GM12872 (cell line): ENCODE measurements around the gene SUCNR1.

Experiments used
- CTCF ChIP-seq: IDR thresholded peaks from 3 replicates; pipeline ENCODE4 v1.5.1; 2011; ENCODE audit warnings: low read depth, mild to moderate bottlenecking, low read length, moderate library complexity; ENCODE audit not compliant: insufficient read depth

SUCNR1 gene

GRCh38 chr3:151843275-151843674 lies 30.2 kb upstream of the SUCNR1 start:
- TF ChIP-seq CTCF: no peak

GRCh38 chr3:151845306-151845905 lies 28.0 kb upstream of the SUCNR1 start:
- TF ChIP-seq CTCF: no peak

GRCh38 chr3:151852074-151852811 lies 21.2 kb upstream of the SUCNR1 start:
- no peak for TF ChIP-seq CTCF

- TF ChIP-seq CTCF: no peak
Measured at GRCh38 chr3:151856118-151856517, 17.3 kb upstream of the SUCNR1 start.

DNA sequence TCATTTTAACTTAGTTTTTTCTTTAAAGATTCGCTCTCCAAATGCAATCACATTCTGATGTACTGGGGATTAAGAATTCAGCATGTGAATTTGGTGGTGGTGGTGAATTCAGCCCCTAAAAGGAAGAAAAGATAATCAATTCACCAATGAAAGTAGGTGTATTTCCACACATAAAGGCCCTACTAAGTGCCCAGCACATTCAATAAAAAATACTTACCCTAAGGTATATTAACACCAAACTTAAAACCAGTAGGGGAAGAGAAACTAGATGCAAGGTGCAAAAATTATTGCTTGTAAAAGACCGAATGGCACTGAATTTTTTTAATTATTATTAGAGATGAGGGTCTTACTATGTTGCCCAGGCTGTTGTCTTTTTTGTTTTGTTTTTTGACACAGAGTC lies 16.8 kb upstream of the SUCNR1 start:
- no peak for TF ChIP-seq CTCF

DNA sequence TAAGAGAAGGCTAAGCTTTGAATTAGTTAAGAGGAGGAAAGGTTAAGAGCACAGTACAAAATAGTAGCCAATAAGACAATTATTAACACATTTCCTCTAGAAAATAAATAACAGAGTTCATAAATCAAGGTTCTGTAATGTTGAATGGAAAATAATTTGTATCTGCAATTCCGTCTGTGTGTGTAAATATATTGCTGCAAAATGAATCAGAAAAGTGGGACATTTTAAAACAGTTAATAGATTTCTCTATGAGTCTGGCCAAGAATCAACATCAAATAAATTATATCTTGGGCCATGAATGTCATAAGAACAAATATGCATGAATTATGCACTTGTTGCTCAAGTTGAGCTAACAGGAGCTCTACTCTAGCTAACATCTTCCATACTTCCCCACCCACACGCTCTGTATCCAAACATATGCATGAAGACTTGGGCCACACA lies 14.2 kb upstream of the SUCNR1 start:
- no peak for TF ChIP-seq CTCF

- TF ChIP-seq CTCF: no peak
Measured at GRCh38 chr3:151859905-151860304, 13.5 kb upstream of the SUCNR1 start.
